OCI-LY7 (cell line): ENCODE data around the gene GBGT1. TPM values are rescaled to one million over a fixed set of nuclear protein-coding genes. Genes with fewer than 3 reads are reported as not detected.

Source experiments
- BruUV-seq: library from RNA; stranded (reverse); fragments of 400-500 nt; replicated peaks from 2 replicates; lab custom pipeline; 2021; lab: Mats Ljungman, UMichigan
- CTCF ChIA-PET: fragments of 300-600 bp; sonication (Branson Sonifier 250); formaldehyde crosslinking; loops from one replicate; lab custom pipeline; 2022; ENCODE audit warnings: antibody characterized with exemption; ENCODE audit not compliant: unreplicated experiment; lab: Charles Lee
- POLR2A ChIA-PET: fragments of 300-600 bp; sonication (Branson Sonifier 250); formaldehyde crosslinking; loops from one replicate; lab custom pipeline; 2022; ENCODE audit warnings: antibody characterized with exemption; lab: Charles Lee
- DNase-seq: peaks from one replicate; pipeline ENCODE4 v3.0.0-alpha.2; 2015; ENCODE audit warnings: low spot score
- H2AFZ ChIP-seq: fragments of 200-600 bp; sonication (generic), shearing (Covaris generic); 2 replicates; pipeline ENCODE4 v1.6.1; 2014; ENCODE audit warnings: mild to moderate bottlenecking, antibody characterized with exemption, low read length, moderate library complexity
- H3K27ac ChIP-seq: fragments of 200-600 bp; sonication (generic); 2 replicates; pipeline ENCODE4 v1.5.1; 2014; ENCODE audit warnings: mixed run types, low read depth, mild to moderate bottlenecking, moderate library complexity, low read length, inconsistent platforms; ENCODE audit not compliant: poor library complexity, severe bottlenecking
- H3K36me3 ChIP-seq: fragments of 200-600 bp; sonication (generic); 2 replicates; pipeline ENCODE4 v1.6.1; 2014; ENCODE audit warnings: mild to moderate bottlenecking, antibody characterized with exemption, low read length, moderate library complexity, mixed read lengths; ENCODE audit not compliant: insufficient read depth
- H3K4me1 ChIP-seq: fragments of 200-600 bp; sonication (generic); 2 replicates; pipeline ENCODE4 v1.5.1; 2014; ENCODE audit warnings: mild to moderate bottlenecking, low read length; ENCODE audit not compliant: insufficient read depth, poor library complexity, severe bottlenecking
- H3K4me2 ChIP-seq: fragments of 200-600 bp; sonication (generic); 2 replicates; pipeline ENCODE4 v1.6.1; 2014; ENCODE audit warnings: mild to moderate bottlenecking, low read length
- H3K4me3 ChIP-seq: fragments of 200-600 bp; sonication (generic); 2 replicates; pipeline ENCODE4 v1.5.1; 2014; ENCODE audit warnings: mild to moderate bottlenecking, low read depth, low read length; ENCODE audit not compliant: poor library complexity, severe bottlenecking
- H3K79me2 ChIP-seq: fragments of 200-600 bp; sonication (generic); 2 replicates; pipeline ENCODE4 v1.6.1; 2016; ENCODE audit warnings: low read depth, mild to moderate bottlenecking, low read length, moderate library complexity, mixed read lengths; ENCODE audit not compliant: insufficient read depth
- H3K9me2 ChIP-seq: fragments of 200-600 bp; sonication (generic); 2 replicates; pipeline ENCODE4 v1.6.1; 2016; ENCODE audit warnings: mild to moderate bottlenecking, low read length, mixed read lengths; ENCODE audit not compliant: insufficient read depth
- H3K9me3 ChIP-seq: fragments of 200-600 bp; sonication (generic); 2 replicates; pipeline ENCODE4 v1.6.1; 2014; ENCODE audit warnings: mild to moderate bottlenecking, mixed run types, low read length, mixed read lengths
- H4K20me1 ChIP-seq: fragments of 200-600 bp; sonication (generic); 2 replicates; pipeline ENCODE4 v1.6.1; 2014; ENCODE audit warnings: mild to moderate bottlenecking, antibody characterized with exemption, low read length, moderate library complexity, mixed read lengths; ENCODE audit not compliant: insufficient read depth
- EZH2phosphoT487 ChIP-seq: fragments of 200-600 bp; sonication (generic); IDR thresholded peaks from 2 replicates; pipeline ENCODE4 v1.6.1; 2018; ENCODE audit warnings: low read depth, borderline replicate concordance, mild to moderate bottlenecking, mixed run types, antibody characterized with exemption, low read length, moderate library complexity, mixed read lengths
- intact Hi-C: fragments of 100-400 bp; cut with micrococcal nuclease; formaldehyde crosslinking; loops from one replicate; pipeline ENCODE4 v1.10.0; 2022; ENCODE audit not compliant: unreplicated experiment
- total RNA-seq, 2 experiments: library from RNA; depleted of rRNA in 1 of 2; stranded (reverse); fragments of >200 nt in 1 of 2; shearing (Covaris generic) in 1 of 2; gene quantifications; 2 replicates each; pipeline ENCODE4 v1.2.3, GENCODE V29; 2014 to 2022
- TF ChIP-seq, protein P1 (sequence below): fragments of 200-600 bp; sonication (generic); conservative IDR thresholded peaks from 2 replicates; pipeline ENCODE4 v1.5.1; 2014; ENCODE audit warnings: mild to moderate bottlenecking, antibody characterized with exemption, low read length, moderate library complexity, mixed read lengths

Gene GBGT1
- total RNA-seq, 2 experiments from 2014 or later, result 2.1 to 5.9 TPM

- no peak overlapping the region for H3K4me2 ChIP-seq
- TF ChIP-seq EZH2phosphoT487, result no peak
- TF ChIP-seq, protein P1, sequence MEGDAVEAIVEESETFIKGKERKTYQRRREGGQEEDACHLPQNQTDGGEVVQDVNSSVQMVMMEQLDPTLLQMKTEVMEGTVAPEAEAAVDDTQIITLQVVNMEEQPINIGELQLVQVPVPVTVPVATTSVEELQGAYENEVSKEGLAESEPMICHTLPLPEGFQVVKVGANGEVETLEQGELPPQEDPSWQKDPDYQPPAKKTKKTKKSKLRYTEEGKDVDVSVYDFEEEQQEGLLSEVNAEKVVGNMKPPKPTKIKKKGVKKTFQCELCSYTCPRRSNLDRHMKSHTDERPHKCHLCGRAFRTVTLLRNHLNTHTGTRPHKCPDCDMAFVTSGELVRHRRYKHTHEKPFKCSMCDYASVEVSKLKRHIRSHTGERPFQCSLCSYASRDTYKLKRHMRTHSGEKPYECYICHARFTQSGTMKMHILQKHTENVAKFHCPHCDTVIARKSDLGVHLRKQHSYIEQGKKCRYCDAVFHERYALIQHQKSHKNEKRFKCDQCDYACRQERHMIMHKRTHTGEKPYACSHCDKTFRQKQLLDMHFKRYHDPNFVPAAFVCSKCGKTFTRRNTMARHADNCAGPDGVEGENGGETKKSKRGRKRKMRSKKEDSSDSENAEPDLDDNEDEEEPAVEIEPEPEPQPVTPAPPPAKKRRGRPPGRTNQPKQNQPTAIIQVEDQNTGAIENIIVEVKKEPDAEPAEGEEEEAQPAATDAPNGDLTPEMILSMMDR, result no peak
- DNase-seq, result no peak
- no peaks in the 10 kb centered on the region for H3K9me2 ChIP-seq
- H3K9me3 ChIP-seq, result no peaks in the 10 kb centered on the region
- H3K4me3 ChIP-seq, result no peak overlapping the region
- no peaks in the 10 kb centered on the region for H4K20me1 ChIP-seq
- no peaks in the 10 kb centered on the region for H3K4me1 ChIP-seq
- no peak overlapping the region for H2AFZ ChIP-seq
- CTCF ChIA-PET, result interaction anchor here (1.1 kb wide), 1 partner anchor 35 kb away, joined by 4 read pairs; no protein-coding TSS in a partner anchor
- H3K27ac ChIP-seq, result no peak overlapping the region
- H3K36me3 ChIP-seq, result peaks cover 22% of the 10 kb centered on the region; the same call in 1 of the 2 replicates
- no TSS peak for BruUV-seq
- POLR2A ChIA-PET, result interaction anchor here (0.6 to 0.7 kb wide), 2 partner anchors 118 to 369 kb away, joined by 3 read pairs; no protein-coding TSS in a partner anchor
- no peaks in the 10 kb centered on the region for H3K79me2 ChIP-seq
- intact Hi-C loops, result no loop called here
These were observed 55.5 kb downstream of the GBGT1 start for GRCh38 chr9:133107961-133108793.

GRCh38 chr9:133107245-133107722, 56.4 kb downstream of the GBGT1 start:
- TF ChIP-seq, protein P1, result no peak
- TF ChIP-seq EZH2phosphoT487, result no peak
- intact Hi-C loops, result no loop called here
- ChIA-PET POLR2A (interaction anchor here (0.6 to 0.7 kb wide), 2 partner anchors 117 to 370 kb away, joined by 3 read pairs; no protein-coding TSS in a partner anchor), CTCF (interaction anchor here (1.1 kb wide), 1 partner anchor 36 kb away, joined by 4 read pairs; no protein-coding TSS in a partner anchor)
- Histone ChIP-seq H3K4me3 (no peak overlapping the region), H3K36me3 (peaks cover 30% of the 10 kb centered on the region; the same call in 1 of the 2 replicates), H2AFZ (no peak overlapping the region), H3K4me1 (no peaks in the 10 kb centered on the region), H3K9me2 (no peaks in the 10 kb centered on the region), H3K79me2 (no peaks in the 10 kb centered on the region), H4K20me1 (no peaks in the 10 kb centered on the region), H3K9me3 (no peaks in the 10 kb centered on the region), H3K4me2 (no peak overlapping the region), H3K27ac (no peak overlapping the region)
- DNase-seq, result no peak
- no TSS peak for BruUV-seq
